Measurements from ENCODE around the gene BTBD6.
"Not testable (repeated sequence)": the region's sequence is repeated elsewhere in the genome, so short reads cannot be mapped to it uniquely, and the experiment has no call there.

DNA sequence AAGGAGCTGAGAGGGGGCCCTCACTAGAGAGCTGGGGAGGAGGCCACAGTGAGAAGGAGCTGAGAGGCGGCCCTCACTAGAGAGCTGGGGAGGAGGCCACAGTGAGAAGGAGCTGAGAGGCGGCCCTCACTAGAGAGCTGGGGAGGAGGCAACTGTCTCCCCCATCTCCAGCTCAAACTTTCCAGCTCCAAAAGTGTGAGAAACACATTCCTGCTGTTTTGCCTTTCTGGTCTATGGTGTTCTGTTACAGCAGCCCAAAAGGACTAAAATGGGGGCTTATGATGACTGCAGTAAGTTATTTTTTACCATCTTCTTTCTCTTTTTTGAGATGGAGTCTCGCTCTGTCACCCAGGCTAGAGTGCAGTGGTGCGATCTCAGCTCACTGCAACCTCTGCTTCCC is 29.1 kb downstream of the BTBD6 start:
- not testable (repeated sequence) for TF ChIP-seq RARB, ZNF8 (CRISPR knock-in tag; IDR thresholded peaks at IDR 0.05)
- TF ChIP-seq, protein P1, sequence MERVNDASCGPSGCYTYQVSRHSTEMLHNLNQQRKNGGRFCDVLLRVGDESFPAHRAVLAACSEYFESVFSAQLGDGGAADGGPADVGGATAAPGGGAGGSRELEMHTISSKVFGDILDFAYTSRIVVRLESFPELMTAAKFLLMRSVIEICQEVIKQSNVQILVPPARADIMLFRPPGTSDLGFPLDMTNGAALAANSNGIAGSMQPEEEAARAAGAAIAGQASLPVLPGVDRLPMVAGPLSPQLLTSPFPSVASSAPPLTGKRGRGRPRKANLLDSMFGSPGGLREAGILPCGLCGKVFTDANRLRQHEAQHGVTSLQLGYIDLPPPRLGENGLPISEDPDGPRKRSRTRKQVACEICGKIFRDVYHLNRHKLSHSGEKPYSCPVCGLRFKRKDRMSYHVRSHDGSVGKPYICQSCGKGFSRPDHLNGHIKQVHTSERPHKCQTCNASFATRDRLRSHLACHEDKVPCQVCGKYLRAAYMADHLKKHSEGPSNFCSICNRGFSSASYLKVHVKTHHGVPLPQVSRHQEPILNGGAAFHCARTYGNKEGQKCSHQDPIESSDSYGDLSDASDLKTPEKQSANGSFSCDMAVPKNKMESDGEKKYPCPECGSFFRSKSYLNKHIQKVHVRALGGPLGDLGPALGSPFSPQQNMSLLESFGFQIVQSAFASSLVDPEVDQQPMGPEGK (CRISPR knock-in tag; IDR thresholded peaks at IDR 0.05; ENCODE audit: borderline replicate concordance): not testable (repeated sequence)
- TF ChIP-seq, protein P2, sequence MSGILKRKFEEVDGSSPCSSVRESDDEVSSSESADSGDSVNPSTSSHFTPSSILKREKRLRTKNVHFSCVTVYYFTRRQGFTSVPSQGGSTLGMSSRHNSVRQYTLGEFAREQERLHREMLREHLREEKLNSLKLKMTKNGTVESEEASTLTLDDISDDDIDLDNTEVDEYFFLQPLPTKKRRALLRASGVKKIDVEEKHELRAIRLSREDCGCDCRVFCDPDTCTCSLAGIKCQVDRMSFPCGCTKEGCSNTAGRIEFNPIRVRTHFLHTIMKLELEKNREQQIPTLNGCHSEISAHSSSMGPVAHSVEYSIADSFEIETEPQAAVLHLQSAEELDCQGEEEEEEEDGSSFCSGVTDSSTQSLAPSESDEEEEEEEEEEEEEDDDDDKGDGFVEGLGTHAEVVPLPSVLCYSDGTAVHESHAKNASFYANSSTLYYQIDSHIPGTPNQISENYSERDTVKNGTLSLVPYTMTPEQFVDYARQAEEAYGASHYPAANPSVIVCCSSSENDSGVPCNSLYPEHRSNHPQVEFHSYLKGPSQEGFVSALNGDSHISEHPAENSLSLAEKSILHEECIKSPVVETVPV (CRISPR knock-in tag; IDR thresholded peaks at IDR 0.05): not testable (repeated sequence)
